Lower lobe of right lung (tissue), 2 donors: ENCODE data around the gene RALGDS. TPM values are rescaled to one million over a fixed set of nuclear protein-coding genes. Genes with fewer than 3 reads are reported as not detected.
"Not testable (repeated sequence)": the region's sequence is repeated elsewhere in the genome, so short reads cannot be mapped to it uniquely, and the experiment has no call there.

Experiments used
- ATAC-seq, 2 donors: fragments of 200-7000 bp; cut with Tn5 transposase; one replicate each; pipeline ENCODE4 v1.9.1; 2020 to 2022; ENCODE audit warnings: mild to moderate bottlenecking in 2 of 2, moderate library complexity in 2 of 2
- DNase-seq: peaks from one replicate; pipeline ENCODE4 v3.0.0-alpha.2; 2020
- H3K27ac ChIP-seq: fragments of 200-600 bp; one replicate; pipeline ENCODE4 v1.8.0; 2022
- H3K27me3 ChIP-seq: fragments of 200-600 bp; one replicate; pipeline ENCODE4 v1.8.0; 2022; ENCODE audit warnings: low read depth
- H3K36me3 ChIP-seq: fragments of 200-600 bp; one replicate; pipeline ENCODE4 v1.8.0; 2022; ENCODE audit warnings: mild to moderate bottlenecking
- H3K4me1 ChIP-seq: fragments of 200-600 bp; one replicate; pipeline ENCODE4 v1.8.0; 2022
- H3K4me3 ChIP-seq: fragments of 200-600 bp; one replicate; pipeline ENCODE4 v1.8.0; 2022; ENCODE audit warnings: mild to moderate bottlenecking
- H3K9me3 ChIP-seq: fragments of 200-600 bp; one replicate; pipeline ENCODE4 v1.8.0; 2022
- CTCF ChIP-seq: fragments of 200-600 bp; IDR thresholded peaks from one replicate; pipeline ENCODE4 v1.8.0; 2022; ENCODE audit warnings: antibody characterized with exemption, mild to moderate bottlenecking
- intact Hi-C: fragments of 100-400 bp; cut with DNase I; formaldehyde crosslinking; loops from one replicate; pipeline ENCODE4 v1.11.0; 2022
- total RNA-seq: library from RNA; stranded (reverse); fragmentation: NEBNext Ultra II Directional; extraction: Animal tissue kit (Norgen Biotek cat#: 25700); gene quantifications from one replicate; pipeline ENCODE4 v1.2.1, GENCODE V29; 2021
- donor health status: DM: no; HTN: yes; CAD: no; lungs with severe emphysema.

Gene RALGDS
- total RNA-seq, 1 donor from 2014 or later, result 71.1 TPM

GRCh38 chr9:133071484-133072150, 49.4 kb downstream of the RALGDS start:
- H3K9me3 ChIP-seq, result no peaks in the 10 kb centered on the region
- intact Hi-C loops, result no loop called here

DNA sequence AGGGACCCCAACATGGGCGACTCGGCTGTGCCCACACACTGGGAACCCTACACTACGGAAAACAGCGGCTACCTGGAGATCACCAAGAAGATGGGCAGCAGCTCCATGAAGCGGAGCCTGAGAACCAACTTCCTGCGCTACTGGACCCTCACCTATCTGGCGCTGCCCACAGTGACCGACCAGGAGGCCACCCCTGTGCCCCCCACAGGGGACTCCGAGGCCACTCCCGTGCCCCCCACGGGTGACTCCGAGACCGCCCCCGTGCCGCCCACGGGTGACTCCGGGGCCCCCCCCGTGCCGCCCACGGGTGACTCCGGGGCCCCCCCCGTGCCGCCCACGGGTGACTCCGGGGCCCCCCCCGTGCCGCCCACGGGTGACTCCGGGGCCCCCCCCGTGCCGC, 50.1 kb downstream of the RALGDS start:
- DNase-seq, ATAC-seq, H3K9me3 ChIP-seq, H3K27me3 ChIP-seq, H3K4me3 ChIP-seq, H3K4me1 ChIP-seq, H3K27ac ChIP-seq, H3K36me3 ChIP-seq, intact Hi-C loops: not testable (repeated sequence)

More at GRCh38 chr9:133071484-133072150, 49.4 kb downstream of the RALGDS start:
- Histone ChIP-seq H3K36me3 (no peaks in the 10 kb centered on the region), H3K4me1 (no peaks in the 10 kb centered on the region), H3K27ac (no peak overlapping the region), H3K4me3 (no peak overlapping the region), H3K27me3 (no peaks in the 10 kb centered on the region)
- ATAC-seq, result no peak
- DNase-seq, result no peak
- TF ChIP-seq CTCF, result no peak

DNA sequence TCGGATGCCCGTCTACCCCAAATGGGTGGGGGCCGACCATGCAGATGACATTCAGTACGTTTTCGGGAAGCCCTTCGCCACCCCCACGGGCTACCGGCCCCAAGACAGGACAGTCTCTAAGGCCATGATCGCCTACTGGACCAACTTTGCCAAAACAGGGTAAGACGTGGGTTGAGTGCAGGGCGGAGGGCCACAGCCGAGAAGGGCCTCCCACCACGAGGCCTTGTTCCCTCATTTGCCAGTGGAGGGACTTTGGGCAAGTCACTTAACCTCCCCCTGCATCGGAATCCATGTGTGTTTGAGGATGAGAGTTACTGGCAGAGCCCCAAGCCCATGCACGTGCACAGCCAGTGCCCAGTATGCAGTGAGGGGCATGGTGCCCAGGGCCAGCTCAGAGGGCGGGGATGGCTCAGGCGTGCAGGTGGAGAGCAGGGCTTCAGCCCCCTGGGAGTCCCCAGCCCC, 50.5 kb downstream of the RALGDS start:
- H3K27me3 ChIP-seq, H3K4me3 ChIP-seq, H3K9me3 ChIP-seq, H3K4me1 ChIP-seq, H3K27ac ChIP-seq, ATAC-seq, H3K36me3 ChIP-seq, intact Hi-C loops, DNase-seq: not testable (repeated sequence)

GRCh38 chr9:133068431-133068830, 52.6 kb downstream of the RALGDS start:
- ATAC-seq, H3K27me3 ChIP-seq, intact Hi-C loops, DNase-seq, H3K9me3 ChIP-seq, H3K4me1 ChIP-seq, H3K36me3 ChIP-seq, H3K27ac ChIP-seq, H3K4me3 ChIP-seq: not testable (repeated sequence)

DNA sequence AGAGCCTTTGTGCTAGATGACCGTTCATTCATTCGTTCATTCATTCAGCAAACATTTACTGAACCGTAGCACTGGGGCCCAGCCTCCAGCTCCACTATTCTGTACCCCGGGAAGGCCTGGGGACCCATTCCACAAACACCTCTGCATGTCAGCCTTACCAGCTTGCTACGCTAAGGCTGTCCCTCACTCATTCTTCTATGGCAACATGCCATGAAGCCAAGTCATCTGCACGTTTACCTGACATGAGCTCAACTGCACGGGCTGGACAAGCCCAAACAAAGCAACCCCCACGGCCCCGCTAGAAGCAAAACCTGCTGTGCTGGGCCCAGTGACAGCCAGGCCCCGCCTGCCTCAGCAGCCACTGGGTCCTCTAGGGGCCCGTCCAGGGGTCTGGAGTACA, 53.2 kb downstream of the RALGDS start:
- DNase-seq (peak; percentile 11), ATAC-seq (no peak)
- Histone ChIP-seq H3K4me3 (no peak overlapping the region), H3K9me3 (no peaks in the 10 kb centered on the region), H3K27ac (no peak overlapping the region), H3K36me3 (no peaks in the 10 kb centered on the region), H3K27me3 (no peaks in the 10 kb centered on the region), H3K4me1 (no peaks in the 10 kb centered on the region)
- intact Hi-C loops, result no loop called here
- TF ChIP-seq CTCF, result no peak

DNA sequence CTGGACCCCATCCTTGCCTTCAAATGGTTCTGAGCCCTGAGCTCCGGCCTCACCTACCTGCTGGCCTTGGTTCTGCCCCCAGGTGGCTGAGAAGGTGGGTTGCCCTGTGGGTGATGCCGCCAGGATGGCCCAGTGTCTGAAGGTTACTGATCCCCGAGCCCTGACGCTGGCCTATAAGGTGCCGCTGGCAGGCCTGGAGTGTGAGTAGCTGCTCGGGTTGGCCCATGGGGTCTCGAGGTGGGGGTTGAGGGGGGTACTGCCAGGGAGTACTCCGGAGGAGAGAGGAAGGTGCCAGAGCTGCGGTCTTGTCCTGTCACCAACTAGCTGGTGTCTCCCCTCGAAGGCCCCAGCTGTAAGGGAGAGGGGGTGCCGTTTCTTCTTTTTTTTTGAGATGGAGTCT, 54.0 kb downstream of the RALGDS start:
- ATAC-seq, result no peak
- Histone ChIP-seq H3K27me3 (no peaks in the 10 kb centered on the region), H3K36me3 (no peaks in the 10 kb centered on the region), H3K4me3 (no peak overlapping the region), H3K9me3 (no peaks in the 10 kb centered on the region), H3K4me1 (no peaks in the 10 kb centered on the region), H3K27ac (no peak overlapping the region)
- intact Hi-C loops, result no loop called here
- DNase-seq, result peak; percentile 26
- no peak for TF ChIP-seq CTCF

- no peak for TF ChIP-seq CTCF
- Histone ChIP-seq H3K27ac (no peak overlapping the region), H3K9me3 (no peaks in the 10 kb centered on the region), H3K4me3 (no peak overlapping the region), H3K4me1 (no peaks in the 10 kb centered on the region), H3K27me3 (no peaks in the 10 kb centered on the region), H3K36me3 (no peaks in the 10 kb centered on the region)
- intact Hi-C loops, result no loop called here
- peak; percentile 24 for DNase-seq
- peak in 1 of 2 donors; percentile 4 for ATAC-seq
Measured at GRCh38 chr9:133066181-133066983, 54.7 kb downstream of the RALGDS start.
